ENCODE data around the gene CSNK2A3. TPM values are rescaled to one million over a fixed set of nuclear protein-coding genes. Genes with fewer than 3 reads are reported as not detected.

The CSNK2A3 gene
- total RNA-seq, 2 experiments from 2014 or later: 0.63 to 0.82 TPM

DNA sequence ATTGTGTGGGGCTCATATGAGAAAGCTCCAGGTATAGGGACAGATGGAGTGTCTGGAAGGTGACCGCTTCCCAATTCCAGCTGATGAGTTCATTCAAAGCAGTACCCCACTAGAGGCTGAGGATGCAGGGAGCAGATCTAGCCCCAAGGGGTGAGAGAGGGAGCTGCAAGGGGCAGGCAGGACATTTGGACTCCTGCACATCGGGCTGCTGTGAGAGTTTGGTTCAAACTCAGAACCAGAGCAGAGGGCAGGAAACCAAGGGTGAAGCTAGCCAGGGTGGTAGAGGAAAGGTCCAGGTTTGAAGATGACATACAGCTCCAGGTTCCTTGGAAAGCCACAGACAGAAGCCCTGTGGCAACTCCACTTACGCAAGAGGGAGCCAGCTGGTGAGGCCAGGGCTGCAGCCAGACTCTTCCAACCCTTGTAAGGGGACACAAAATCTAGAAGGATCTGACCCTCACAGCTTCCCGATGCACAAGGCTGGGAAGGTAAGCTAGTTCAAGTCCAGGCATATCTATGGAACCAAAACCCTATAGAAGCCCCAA, 1.9 kb downstream of the CSNK2A3 start:
- no peak overlapping the region for H3K4me3 ChIP-seq (ENCODE audit: low read depth, low read length, poor library complexity, severe bottlenecking)
- no peaks in the 10 kb centered on the region for H3K4me1 ChIP-seq (ENCODE audit: insufficient read depth, low read length, poor library complexity, severe bottlenecking)
- CTCF ChIA-PET (ENCODE audit: unreplicated experiment): no interaction called here
- intact Hi-C loops (cut with micrococcal nuclease; ENCODE audit: unreplicated experiment): no loop called here
- no peaks in the 10 kb centered on the region for H3K79me2 ChIP-seq (ENCODE audit: insufficient read depth, low read depth, low read length)
- TF ChIP-seq, protein P1, sequence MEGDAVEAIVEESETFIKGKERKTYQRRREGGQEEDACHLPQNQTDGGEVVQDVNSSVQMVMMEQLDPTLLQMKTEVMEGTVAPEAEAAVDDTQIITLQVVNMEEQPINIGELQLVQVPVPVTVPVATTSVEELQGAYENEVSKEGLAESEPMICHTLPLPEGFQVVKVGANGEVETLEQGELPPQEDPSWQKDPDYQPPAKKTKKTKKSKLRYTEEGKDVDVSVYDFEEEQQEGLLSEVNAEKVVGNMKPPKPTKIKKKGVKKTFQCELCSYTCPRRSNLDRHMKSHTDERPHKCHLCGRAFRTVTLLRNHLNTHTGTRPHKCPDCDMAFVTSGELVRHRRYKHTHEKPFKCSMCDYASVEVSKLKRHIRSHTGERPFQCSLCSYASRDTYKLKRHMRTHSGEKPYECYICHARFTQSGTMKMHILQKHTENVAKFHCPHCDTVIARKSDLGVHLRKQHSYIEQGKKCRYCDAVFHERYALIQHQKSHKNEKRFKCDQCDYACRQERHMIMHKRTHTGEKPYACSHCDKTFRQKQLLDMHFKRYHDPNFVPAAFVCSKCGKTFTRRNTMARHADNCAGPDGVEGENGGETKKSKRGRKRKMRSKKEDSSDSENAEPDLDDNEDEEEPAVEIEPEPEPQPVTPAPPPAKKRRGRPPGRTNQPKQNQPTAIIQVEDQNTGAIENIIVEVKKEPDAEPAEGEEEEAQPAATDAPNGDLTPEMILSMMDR (conservative IDR thresholded peaks at IDR 0.05; ENCODE audit: low read length): no peak
- TF ChIP-seq EZH2phosphoT487 (IDR thresholded peaks at IDR 0.05; ENCODE audit: borderline replicate concordance, low read depth, low read length): no peak
- H3K9me2 ChIP-seq (ENCODE audit: insufficient read depth, low read length): no peaks in the 10 kb centered on the region
- no peak for DNase-seq (ENCODE audit: low spot score)
- no peaks in the 10 kb centered on the region for H3K9me3 ChIP-seq (ENCODE audit: low read length)
- H4K20me1 ChIP-seq (ENCODE audit: insufficient read depth, low read length): no peaks in the 10 kb centered on the region
- no peak overlapping the region for H2AFZ ChIP-seq (ENCODE audit: low read length)
- no peak overlapping the region for H3K27ac ChIP-seq (ENCODE audit: low read depth, low read length, poor library complexity, severe bottlenecking)
- BruUV-seq (replicated peaks): no TSS peak
- H3K4me2 ChIP-seq (ENCODE audit: low read length): no peak overlapping the region
- POLR2A ChIA-PET: no interaction called here
- H3K36me3 ChIP-seq (ENCODE audit: insufficient read depth, low read length): no peaks in the 10 kb centered on the region

DNA sequence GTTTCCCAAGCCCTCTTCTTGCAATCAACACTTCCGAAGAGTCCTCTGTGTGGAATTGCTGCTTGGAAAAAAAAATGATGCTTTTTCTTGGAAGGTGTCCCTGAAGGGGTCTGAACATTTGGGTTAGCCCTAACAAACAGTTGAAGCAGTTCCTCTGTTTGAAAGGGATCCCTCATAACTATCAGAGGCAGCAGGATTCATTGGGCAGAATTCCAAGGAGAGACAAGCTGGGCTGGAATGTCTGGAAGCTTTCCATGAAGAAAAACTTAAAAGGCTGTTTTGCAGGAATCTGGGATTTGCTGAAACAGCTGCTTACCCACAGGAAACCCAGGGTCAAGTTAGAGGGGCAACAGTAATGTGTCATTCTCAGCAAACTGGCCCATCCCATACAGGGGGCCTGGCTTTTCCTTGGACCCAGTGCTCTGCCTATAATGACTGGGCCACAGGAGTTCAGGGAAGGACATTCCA, 3.1 kb downstream of the CSNK2A3 start:
- Histone ChIP-seq H2AFZ (ENCODE audit: low read length) (no peak overlapping the region), H3K27ac (ENCODE audit: low read depth, low read length, poor library complexity, severe bottlenecking) (no peak overlapping the region), H3K36me3 (ENCODE audit: insufficient read depth, low read length) (no peaks in the 10 kb centered on the region), H3K9me3 (ENCODE audit: low read length) (no peaks in the 10 kb centered on the region), H3K4me1 (ENCODE audit: insufficient read depth, low read length, poor library complexity, severe bottlenecking) (no peaks in the 10 kb centered on the region), H3K79me2 (ENCODE audit: insufficient read depth, low read depth, low read length) (no peaks in the 10 kb centered on the region), H3K4me2 (ENCODE audit: low read length) (no peak overlapping the region), H3K9me2 (ENCODE audit: insufficient read depth, low read length) (no peaks in the 10 kb centered on the region), H4K20me1 (ENCODE audit: insufficient read depth, low read length) (no peaks in the 10 kb centered on the region), H3K4me3 (ENCODE audit: low read depth, low read length, poor library complexity, severe bottlenecking) (no peak overlapping the region)
- ChIA-PET CTCF (ENCODE audit: unreplicated experiment) (no interaction called here), POLR2A (no interaction called here)
- BruUV-seq (replicated peaks): no TSS peak
- TF ChIP-seq, protein P1 (conservative IDR thresholded peaks at IDR 0.05; ENCODE audit: low read length): no peak
- no peak for TF ChIP-seq EZH2phosphoT487 (IDR thresholded peaks at IDR 0.05; ENCODE audit: borderline replicate concordance, low read depth, low read length)
- intact Hi-C loops (cut with micrococcal nuclease; ENCODE audit: unreplicated experiment): no loop called here
- no peak for DNase-seq (ENCODE audit: low spot score)

DNA sequence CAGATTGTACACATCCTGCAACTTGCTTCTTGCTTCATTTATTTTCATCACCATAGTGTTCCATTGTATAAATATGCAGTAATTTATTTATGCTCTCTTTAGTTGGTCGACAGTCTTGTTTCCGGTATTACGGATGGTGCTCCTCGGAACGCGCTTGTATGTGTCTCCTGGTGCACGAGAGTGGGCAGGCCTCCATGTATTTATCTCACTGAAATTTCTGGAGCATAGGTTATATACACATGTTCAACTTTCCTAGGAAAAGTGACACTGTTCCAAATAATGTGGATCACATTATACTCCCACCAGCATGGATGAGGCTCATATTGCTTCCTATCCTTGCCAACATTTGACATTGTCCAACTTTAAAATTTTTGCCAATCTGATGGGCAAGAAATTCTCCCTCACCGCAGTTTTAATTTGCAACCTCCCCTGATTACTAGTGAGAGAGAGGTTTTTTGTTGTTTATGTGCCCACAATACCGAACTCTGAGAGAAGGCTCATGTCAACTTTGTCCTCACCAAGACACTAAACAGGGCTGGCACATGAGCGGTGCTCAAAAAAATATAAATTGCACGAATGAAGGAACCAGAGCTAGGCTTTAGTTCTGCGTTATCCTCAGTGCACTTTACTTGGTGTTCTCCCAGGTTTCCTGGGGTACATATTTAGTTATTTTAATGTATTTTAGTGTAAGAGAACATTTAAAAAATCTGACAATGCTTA, 3.8 kb downstream of the CSNK2A3 start:
- H3K4me2 ChIP-seq (ENCODE audit: low read length): no peak overlapping the region
- no peak for DNase-seq (ENCODE audit: low spot score)
- no peaks in the 10 kb centered on the region for H3K36me3 ChIP-seq (ENCODE audit: insufficient read depth, low read length)
- no peak overlapping the region for H2AFZ ChIP-seq (ENCODE audit: low read length)
- no peaks in the 10 kb centered on the region for H3K79me2 ChIP-seq (ENCODE audit: insufficient read depth, low read depth, low read length)
- ChIA-PET CTCF (ENCODE audit: unreplicated experiment) (no interaction called here), POLR2A (no interaction called here)
- no peaks in the 10 kb centered on the region for H3K9me3 ChIP-seq (ENCODE audit: low read length)
- no peak overlapping the region for H3K27ac ChIP-seq (ENCODE audit: low read depth, low read length, poor library complexity, severe bottlenecking)
- no peaks in the 10 kb centered on the region for H4K20me1 ChIP-seq (ENCODE audit: insufficient read depth, low read length)
- H3K4me1 ChIP-seq (ENCODE audit: insufficient read depth, low read length, poor library complexity, severe bottlenecking): no peaks in the 10 kb centered on the region
- H3K9me2 ChIP-seq (ENCODE audit: insufficient read depth, low read length): no peaks in the 10 kb centered on the region
- intact Hi-C loops (cut with micrococcal nuclease; ENCODE audit: unreplicated experiment): no loop called here
- no peak overlapping the region for H3K4me3 ChIP-seq (ENCODE audit: low read depth, low read length, poor library complexity, severe bottlenecking)
- TF ChIP-seq EZH2phosphoT487 (IDR thresholded peaks at IDR 0.05; ENCODE audit: borderline replicate concordance, low read depth, low read length): no peak
- TF ChIP-seq, protein P1 (conservative IDR thresholded peaks at IDR 0.05; ENCODE audit: low read length): no peak
- no TSS peak for BruUV-seq (replicated peaks)
